GM04503 (cell line): Measurements from ENCODE around the gene SPOCK2.
"Not testable (repeated sequence)": the region's sequence is repeated elsewhere in the genome, so short reads cannot be mapped to it uniquely, and the experiment has no call there.

Experiments
- DNase-seq: peaks from one replicate; pipeline ENCODE4 v3.0.0-alpha.2; 2012; ENCODE audit warnings: low read depth

The SPOCK2 gene

GRCh38 chr10:72087969-72088888 is at the start of gene SPOCK2:
SPOCK2 (minus strand) TSS chr10:72088551; CDS start chr10:72088328, 223 bp downstream.
- DNase-seq, result no peak

- DNase-seq, result no peak
Measured at GRCh38 chr10:72137583-72137982, 49.2 kb upstream of the SPOCK2 start.

GRCh38 chr10:72136225-72136624 is 47.9 kb upstream of the SPOCK2 start:
- DNase-seq, result not testable (repeated sequence)

- no peak for DNase-seq
Measured at GRCh38 chr10:72134785-72135767, 46.7 kb upstream of the SPOCK2 start.

GRCh38 chr10:72133517-72133916 is 45.2 kb upstream of the SPOCK2 start:
- DNase-seq, result peak; percentile 53

- DNase-seq, result no peak
Measured at GRCh38 chr10:72132854-72133253, 44.5 kb upstream of the SPOCK2 start.

- no peak for DNase-seq
Measured at GRCh38 chr10:72127571-72127970, 39.2 kb upstream of the SPOCK2 start.

- DNase-seq, result no peak
Measured at GRCh38 chr10:72126872-72127232, 38.5 kb upstream of the SPOCK2 start.

GRCh38 chr10:72126184-72126871 is 38.0 kb upstream of the SPOCK2 start:
- DNase-seq, result no peak

GRCh38 chr10:72124989-72125388 is 36.6 kb upstream of the SPOCK2 start:
- DNase-seq, result peak; percentile 52

- no peak for DNase-seq
Measured at GRCh38 chr10:72124381-72124780, 36.0 kb upstream of the SPOCK2 start.

- DNase-seq, result no peak
Measured at GRCh38 chr10:72123616-72124015, 35.3 kb upstream of the SPOCK2 start.

GRCh38 chr10:72122221-72122620 is 33.9 kb upstream of the SPOCK2 start:
- DNase-seq, result no peak

- DNase-seq, result no peak
Measured at GRCh38 chr10:72121389-72121788, 33.0 kb upstream of the SPOCK2 start.

- DNase-seq, result no peak
Measured at GRCh38 chr10:72116372-72116771, 28.0 kb upstream of the SPOCK2 start.

GRCh38 chr10:72114706-72115450 is 26.5 kb upstream of the SPOCK2 start:
- no peak for DNase-seq

GRCh38 chr10:72110673-72111401 is 22.5 kb upstream of the SPOCK2 start:
- DNase-seq, result no peak

GRCh38 chr10:72109636-72110157 is 21.3 kb upstream of the SPOCK2 start:
- DNase-seq, result no peak

- no peak for DNase-seq
Measured at GRCh38 chr10:72108830-72109635, 20.7 kb upstream of the SPOCK2 start.

GRCh38 chr10:72108004-72108370 is 19.6 kb upstream of the SPOCK2 start:
- DNase-seq, result not testable (repeated sequence)
